Tibial nerve (tissue), 4 donors: ENCODE data around the gene CREG2. TPM values are rescaled to one million over a fixed set of nuclear protein-coding genes. Genes with fewer than 3 reads are reported as not detected.

Source experiments
- DNase-seq, 2 donors: peaks; one replicate each; pipeline ENCODE4 v3.0.0-alpha.2; 2019; ENCODE audit warnings: low spot score in 2 of 2
- H3K27ac ChIP-seq, 4 donors: fragments of 200-600 bp; sonication (generic) in 3 of 4; one replicate each; pipeline ENCODE4 v1.5.1; 2017 to 2019; ENCODE audit warnings: mild to moderate bottlenecking in 1 of 4
- H3K27me3 ChIP-seq, 2 donors: fragments of 200-600 bp; sonication (generic) in 1 of 2; one replicate each; pipeline versions ENCODE4 v1.5.1 to v1.6.0; 2017 to 2019
- H3K36me3 ChIP-seq, 3 donors: fragments of 200-600 bp; sonication (generic); one replicate each; pipeline ENCODE4 v1.5.1; 2018 to 2019
- H3K4me1 ChIP-seq, 4 donors: fragments of 200-600 bp; sonication (generic) in 3 of 4; one replicate each; pipeline ENCODE4 v1.5.1; 2017 to 2019
- H3K4me3 ChIP-seq, 4 donors: fragments of 200-600 bp; sonication (generic) in 3 of 4; one replicate each; pipeline ENCODE4 v1.5.1; 2017 to 2019; ENCODE audit warnings: mild to moderate bottlenecking in 1 of 4, moderate library complexity in 1 of 4
- H3K9me3 ChIP-seq, 4 donors: fragments of 200-600 bp; sonication (generic) in 3 of 4; one replicate each; pipeline ENCODE4 v1.5.1; 2017 to 2019
- CTCF ChIP-seq, 5 experiments: fragments of 200-600 bp in 3 of 5; fragments of 450-650 bp in 2 of 5; sonication (generic) in 3 of 5; IDR thresholded peaks; one replicate each; pipeline ENCODE4 v1.5.1; 2016 to 2019; ENCODE audit warnings: antibody characterized with exemption in 5 of 5, mild to moderate bottlenecking in 3 of 5, moderate library complexity in 2 of 5
- EP300 ChIP-seq, 2 donors: sonication (generic); formaldehyde crosslinking; IDR thresholded peaks; one replicate each; pipeline ENCODE4 v1.6.1; 2017; ENCODE audit warnings: antibody characterized with exemption in 2 of 2, mild to moderate bottlenecking in 1 of 2
- POLR2A ChIP-seq, 2 donors: fragments of 450-650 bp; IDR thresholded peaks; one replicate each; pipeline ENCODE4 v1.6.1; 2017; ENCODE audit warnings: antibody characterized with exemption in 2 of 2, mild to moderate bottlenecking in 2 of 2, moderate library complexity in 2 of 2
- WGBS, 2 donors: methylation state at CpG; one replicate each; pipeline ENCODE4 v1.1.5; 2018; 5-methylcytosine and 5-hydroxymethylcytosine counted together
- total RNA-seq, 4 donors: library from RNA; depleted of rRNA; stranded (reverse); fragments of >200 nt; gene quantifications; one replicate each; pipeline ENCODE4 v1.1.0, GENCODE V29; 2016

CREG2 gene
- total RNA-seq, 4 donors from 2014 or later: not detected

GRCh38 chr2:101374821-101375561 is 12.3 kb downstream of the CREG2 start:
- TF ChIP-seq EP300 (IDR thresholded peaks at IDR 0.05) (no peak), CTCF (IDR thresholded peaks at IDR 0.05) (no peak), POLR2A (IDR thresholded peaks at IDR 0.05) (no peak)
- Histone ChIP-seq H3K27me3 (no peaks in the 10 kb centered on the region), H3K4me3 (no peak overlapping the region), H3K36me3 (no peaks in the 10 kb centered on the region), H3K4me1 (no peaks in the 10 kb centered on the region), H3K9me3 (peaks cover 0 to 3% (median 0%) of the 10 kb centered on the region in 4 donors), H3K27ac (no peak overlapping the region)
- 75 to 90% methylated on average over 7 of the region's 7 CpGs for WGBS, 2 donors
- no peak for DNase-seq

- no peaks in the 10 kb centered on the region for H3K4me1 ChIP-seq
- H3K9me3 ChIP-seq: peaks cover 0 to 3% (median 0%) of the 10 kb centered on the region in 4 donors
- no peaks in the 10 kb centered on the region for H3K27me3 ChIP-seq
- TF ChIP-seq CTCF (IDR thresholded peaks at IDR 0.05) (no peak), POLR2A (IDR thresholded peaks at IDR 0.05) (no peak), EP300 (IDR thresholded peaks at IDR 0.05) (no peak)
- no peak for DNase-seq
- no peak overlapping the region for H3K27ac ChIP-seq
- H3K4me3 ChIP-seq: no peak overlapping the region
- WGBS, 2 donors: 82 to 91% methylated on average over 1 of the region's 1 CpG
- H3K36me3 ChIP-seq: no peaks in the 10 kb centered on the region
These were observed 14.5 kb downstream of the CREG2 start for GRCh38 chr2:101372792-101373191.

- Histone ChIP-seq H3K36me3 (no peaks in the 10 kb centered on the region), H3K4me3 (no peak overlapping the region), H3K27ac (no peak overlapping the region), H3K27me3 (no peaks in the 10 kb centered on the region), H3K9me3 (peaks cover 0 to 3% (median 0%) of the 10 kb centered on the region in 4 donors), H3K4me1 (no peaks in the 10 kb centered on the region)
- TF ChIP-seq POLR2A (IDR thresholded peaks at IDR 0.05): no peak
- TF ChIP-seq CTCF (IDR thresholded peaks at IDR 0.05): no peak
- no peak for TF ChIP-seq EP300 (IDR thresholded peaks at IDR 0.05)
- 55 to 57% methylated on average over 4 of the region's 4 CpGs for WGBS, 2 donors
- DNase-seq: no peak
These were observed 15.7 kb downstream of the CREG2 start for GRCh38 chr2:101371636-101372035.

- no peak overlapping the region for H3K4me3 ChIP-seq
- peaks cover 0 to 3% (median 0%) of the 10 kb centered on the region in 4 donors for H3K9me3 ChIP-seq
- no peaks in the 10 kb centered on the region for H3K4me1 ChIP-seq
- no peak for DNase-seq
- H3K36me3 ChIP-seq: no peaks in the 10 kb centered on the region
- TF ChIP-seq CTCF (IDR thresholded peaks at IDR 0.05) (no peak), EP300 (IDR thresholded peaks at IDR 0.05) (no peak), POLR2A (IDR thresholded peaks at IDR 0.05) (no peak)
- H3K27ac ChIP-seq: no peak overlapping the region
- H3K27me3 ChIP-seq: no peaks in the 10 kb centered on the region
- 86 to 90% methylated on average over 4 of the region's 4 CpGs for WGBS, 2 donors
These were observed 18.2 kb downstream of the CREG2 start for GRCh38 chr2:101369100-101369499.

- H3K27me3 ChIP-seq: no peaks in the 10 kb centered on the region
- TF ChIP-seq EP300 (IDR thresholded peaks at IDR 0.05): no peak
- no peak for TF ChIP-seq POLR2A (IDR thresholded peaks at IDR 0.05)
- peaks cover 0 to 3% (median 0%) of the 10 kb centered on the region in 4 donors for H3K9me3 ChIP-seq
- H3K27ac ChIP-seq: no peak overlapping the region
- WGBS, 2 donors: 79% methylated on average over 5 of the region's 5 CpGs
- no peaks in the 10 kb centered on the region for H3K36me3 ChIP-seq
- DNase-seq: no peak
- no peak overlapping the region for H3K4me3 ChIP-seq
- no peaks in the 10 kb centered on the region for H3K4me1 ChIP-seq
These were observed 18.9 kb downstream of the CREG2 start for GRCh38 chr2:101368376-101368775.
